Muscle layer of colon (tissue), 2 donors: ENCODE data around the gene SPSB1.
"Not testable (repeated sequence)": the region's sequence is repeated elsewhere in the genome, so short reads cannot be mapped to it uniquely, and the experiment has no call there.

ENCODE experiments used
- H3K27ac ChIP-seq: one replicate; pipeline ENCODE4 v1.7.0; 2013; ENCODE audit warnings: low read depth, mild to moderate bottlenecking, low read length, moderate library complexity
- H3K27me3 ChIP-seq, 2 donors: one replicate each; pipeline ENCODE4 v1.7.0; 2013; ENCODE audit warnings: low read length in 2 of 2, mild to moderate bottlenecking in 2 of 2; ENCODE audit not compliant: insufficient read depth in 2 of 2, control insufficient read depth in 1 of 2
- H3K36me3 ChIP-seq: one replicate; pipeline ENCODE4 v1.7.0; 2013; ENCODE audit warnings: mild to moderate bottlenecking, low read length; ENCODE audit not compliant: insufficient read depth
- H3K4me1 ChIP-seq: one replicate; pipeline ENCODE4 v1.7.0; 2013; ENCODE audit warnings: mild to moderate bottlenecking, low read length; ENCODE audit not compliant: insufficient read depth
- H3K4me3 ChIP-seq, 2 donors: one replicate each; pipeline ENCODE4 v1.7.0; 2013; ENCODE audit warnings: low read length in 2 of 2, low read depth in 1 of 2, mild to moderate bottlenecking in 1 of 2, moderate library complexity in 1 of 2
- H3K9ac ChIP-seq: one replicate; pipeline ENCODE4 v1.7.0; 2013; ENCODE audit warnings: low read length
- H3K9me3 ChIP-seq: one replicate; pipeline ENCODE4 v1.7.0; 2013; ENCODE audit warnings: mild to moderate bottlenecking, low read length
- donor health status: abdominal sarcoma.
- donor health status: Adenocarcinoma of cecum.

The SPSB1 gene

DNA sequence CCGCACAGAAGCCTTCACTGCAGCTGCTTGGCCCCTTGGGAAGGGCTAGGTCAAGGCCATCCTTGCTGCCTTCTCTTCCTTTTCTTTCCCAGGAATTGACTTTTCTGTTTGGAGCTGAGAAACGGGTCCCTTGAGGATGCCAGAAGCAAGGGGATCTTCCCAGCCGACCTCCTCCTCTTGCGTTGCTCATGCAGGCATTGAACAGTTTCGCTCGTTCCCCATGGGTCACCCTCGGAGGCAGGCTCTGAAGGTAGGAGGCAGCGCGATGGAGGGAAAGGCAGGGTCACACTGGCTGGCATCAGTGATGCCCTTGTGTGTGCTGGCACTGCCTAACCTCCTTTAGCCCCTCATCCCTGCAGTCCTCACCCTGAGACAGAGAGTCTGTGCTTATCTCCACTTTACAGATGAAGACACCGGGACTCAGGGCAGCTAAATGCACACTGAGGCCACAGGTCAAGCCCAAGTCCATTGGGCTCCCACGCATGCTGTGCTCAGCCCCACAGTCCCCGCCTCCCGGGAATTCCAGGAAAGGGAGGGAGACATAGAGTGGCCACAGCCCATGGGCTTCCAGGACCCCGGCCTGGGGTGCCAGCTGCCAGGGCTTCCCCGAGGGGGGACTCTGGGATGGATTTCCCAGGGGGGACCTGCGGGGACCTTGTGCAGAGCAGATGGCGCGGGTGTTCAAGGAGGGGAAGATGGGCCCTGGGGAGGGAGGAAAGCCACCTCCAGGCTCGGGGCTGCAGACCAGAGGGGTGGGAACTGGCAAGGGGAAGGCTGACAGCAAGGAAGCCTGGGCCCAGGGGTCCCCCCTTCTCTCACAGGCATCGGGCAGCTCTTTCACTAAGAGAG lies 90.2 kb downstream of the SPSB1 start:
- no peak overlapping the region for H3K27ac ChIP-seq
- H3K27me3 ChIP-seq, result no peaks in the 10 kb centered on the region
- H3K4me1 ChIP-seq, result peaks cover 22% of the 10 kb centered on the region
- no peak overlapping the region for H3K9ac ChIP-seq
- H3K4me3 ChIP-seq, result no peak overlapping the region
- H3K36me3 ChIP-seq, result no peaks in the 10 kb centered on the region
- H3K9me3 ChIP-seq, result no peaks in the 10 kb centered on the region

DNA sequence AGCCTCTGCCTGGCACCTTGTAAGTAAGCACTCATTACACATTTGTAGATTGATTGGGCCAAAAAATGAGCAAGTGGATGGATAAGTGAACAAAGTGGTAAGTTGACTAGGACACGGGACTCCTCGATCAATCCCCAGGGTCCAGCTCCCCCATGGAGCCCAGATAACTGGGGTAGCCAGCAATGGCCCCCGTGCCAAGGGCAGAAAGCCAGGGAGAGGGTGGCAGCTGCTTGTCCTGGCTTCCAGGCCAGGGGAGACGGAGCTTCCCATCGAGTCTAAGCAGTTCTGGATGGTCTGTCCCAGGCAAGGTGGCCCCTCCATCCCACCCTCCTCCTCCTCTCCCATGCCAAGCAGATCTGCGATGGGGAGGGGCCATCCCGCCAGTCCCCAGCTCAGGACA lies 91.4 kb downstream of the SPSB1 start:
- Histone ChIP-seq H3K9ac (no peak overlapping the region), H3K36me3 (no peaks in the 10 kb centered on the region), H3K27me3 (no peaks in the 10 kb centered on the region), H3K27ac (peak overlapping the region; percentile 61), H3K4me3 (no peak overlapping the region), H3K4me1 (peaks cover 31% of the 10 kb centered on the region), H3K9me3 (no peaks in the 10 kb centered on the region)

DNA sequence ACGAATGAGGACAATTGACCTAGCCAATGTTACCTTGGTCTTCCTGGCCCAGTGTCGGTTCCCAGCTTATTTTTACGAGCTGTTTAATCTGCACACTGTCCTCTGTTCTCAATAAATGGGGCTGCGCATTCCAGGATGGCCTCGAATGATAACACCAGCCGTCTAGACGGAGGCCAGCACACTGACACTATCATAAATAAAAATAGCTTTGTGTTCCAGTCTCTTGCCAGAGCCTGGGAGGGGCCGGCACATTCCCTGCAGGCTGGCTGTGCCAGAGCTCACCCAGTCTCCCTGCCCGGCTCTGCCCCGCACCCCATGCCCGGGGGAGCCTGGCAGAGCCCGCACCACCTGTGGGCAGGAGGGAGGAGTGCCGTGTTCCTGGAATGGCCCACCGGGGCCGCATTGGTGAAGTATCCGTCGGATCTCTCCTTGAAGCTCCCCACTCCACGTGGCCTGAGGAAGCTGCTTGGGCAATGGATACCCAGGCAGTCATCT lies 92.1 kb downstream of the SPSB1 start:
- H3K4me1 ChIP-seq, result peaks cover 31% of the 10 kb centered on the region
- H3K27me3 ChIP-seq, result no peaks in the 10 kb centered on the region
- H3K27ac ChIP-seq, result peak overlapping the region; percentile 61
- H3K9ac ChIP-seq, result no peak overlapping the region
- H3K36me3 ChIP-seq, result no peaks in the 10 kb centered on the region
- H3K9me3 ChIP-seq, result no peaks in the 10 kb centered on the region
- no peak overlapping the region for H3K4me3 ChIP-seq

DNA sequence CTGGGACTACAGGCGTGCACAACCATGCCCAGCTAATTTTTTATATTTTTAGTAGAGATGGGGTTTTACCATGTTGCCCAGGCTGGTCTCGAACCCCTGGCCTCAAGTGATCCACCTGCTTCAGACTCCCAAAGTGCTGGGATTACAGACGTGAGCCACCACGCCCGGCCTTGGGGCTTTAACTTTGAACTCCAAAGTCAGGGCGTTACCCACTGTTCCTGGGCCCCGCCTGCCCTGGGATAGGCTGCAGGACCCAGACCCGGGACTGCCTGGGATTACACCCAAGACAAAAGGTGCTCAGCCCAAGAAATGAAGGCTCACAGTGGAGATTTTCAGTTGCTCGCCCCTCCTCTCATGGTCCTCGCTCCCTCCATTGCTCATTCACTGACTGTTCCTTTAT lies 92.7 kb downstream of the SPSB1 start:
- not testable (repeated sequence) for H3K4me3 ChIP-seq, H3K9ac ChIP-seq, H3K27me3 ChIP-seq, H3K9me3 ChIP-seq, H3K36me3 ChIP-seq, H3K27ac ChIP-seq
- H3K4me1 ChIP-seq, result peaks cover 31% of the 10 kb centered on the region

DNA sequence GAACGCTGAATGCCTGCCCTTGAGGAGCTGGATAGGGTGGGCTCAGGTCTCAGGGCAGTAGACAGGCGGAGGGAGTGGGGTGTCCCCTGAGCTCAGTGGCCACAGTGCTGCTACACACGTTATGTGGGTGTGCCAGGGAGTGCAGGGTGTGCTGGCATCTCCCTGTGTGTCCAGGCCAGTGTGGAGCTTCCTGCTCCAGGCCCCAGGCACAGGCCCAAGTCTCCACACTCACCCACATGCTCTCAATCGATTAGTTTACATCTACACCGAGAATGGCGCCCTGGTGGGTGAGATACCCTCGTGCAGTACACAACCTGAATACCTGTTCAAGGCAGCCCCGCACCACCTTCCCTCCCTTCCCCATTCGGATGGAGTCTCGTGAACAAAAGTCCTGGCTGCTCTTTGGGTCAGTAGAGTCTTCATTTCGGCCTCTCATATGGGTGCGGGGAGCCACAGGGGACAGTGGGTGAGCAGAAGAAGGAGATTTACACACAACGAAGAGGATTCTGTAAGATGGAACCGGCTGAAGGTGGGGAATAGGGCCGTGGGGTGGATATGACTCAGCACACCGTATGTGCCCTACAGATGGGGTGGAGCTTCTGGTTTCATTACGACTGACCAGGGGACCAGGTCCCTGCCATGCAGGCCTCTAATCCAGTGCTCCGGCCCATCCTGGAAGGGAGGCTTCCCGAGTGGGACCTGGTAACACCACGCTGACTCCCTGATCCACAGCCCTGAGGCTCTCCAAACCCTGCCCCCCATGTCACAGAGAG lies 93.3 kb downstream of the SPSB1 start:
- Histone ChIP-seq H3K9me3 (no peaks in the 10 kb centered on the region), H3K9ac (no peak overlapping the region), H3K27me3 (no peaks in the 10 kb centered on the region), H3K27ac (no peak overlapping the region), H3K4me3 (no peak overlapping the region), H3K36me3 (no peaks in the 10 kb centered on the region), H3K4me1 (peaks cover 31% of the 10 kb centered on the region)

DNA sequence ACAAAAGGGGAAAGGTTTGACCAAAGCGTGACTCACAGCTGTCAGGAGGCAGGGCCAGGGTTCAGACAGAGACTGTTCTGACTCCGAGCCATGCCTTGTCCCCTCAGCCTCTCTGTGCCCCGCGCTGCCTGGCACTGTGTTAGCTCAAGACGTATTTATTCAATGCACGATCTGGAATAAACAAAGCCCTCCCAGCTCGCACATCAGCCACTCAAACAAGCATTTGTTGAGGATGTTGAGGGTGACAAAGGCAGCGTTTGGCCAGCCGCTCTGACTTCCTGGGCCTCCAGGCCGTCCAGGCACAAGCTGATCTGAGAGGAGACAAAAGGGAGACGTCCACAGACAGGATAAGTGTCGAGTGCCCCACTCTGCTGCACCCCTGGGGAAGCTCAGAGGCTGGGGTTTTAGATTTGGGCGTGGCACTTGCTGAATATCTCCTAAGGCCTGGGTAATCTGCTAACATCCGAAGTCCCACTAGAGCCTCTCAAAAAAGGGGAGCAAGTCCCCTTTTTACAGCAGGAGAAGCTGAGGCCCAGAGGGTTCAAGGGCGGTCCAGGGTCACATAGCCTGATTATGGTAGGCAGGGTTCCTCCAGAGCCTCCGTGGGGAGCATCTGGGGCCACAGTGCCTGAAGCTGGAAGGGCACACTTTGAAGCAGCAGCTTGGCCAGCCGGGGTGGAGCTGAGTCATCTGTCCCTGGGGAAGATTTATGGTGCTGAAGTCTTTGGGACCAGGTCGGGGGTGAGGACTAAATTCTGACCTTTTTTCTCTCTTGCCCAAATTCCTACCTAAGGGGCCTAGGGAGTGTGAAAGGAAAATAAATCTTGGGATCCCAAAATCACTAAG lies 95.9 kb downstream of the SPSB1 start:
- H3K4me1 ChIP-seq, result peaks cover 31% of the 10 kb centered on the region
- H3K9me3 ChIP-seq, result no peaks in the 10 kb centered on the region
- no peaks in the 10 kb centered on the region for H3K36me3 ChIP-seq
- H3K4me3 ChIP-seq, result no peak overlapping the region
- H3K27me3 ChIP-seq, result no peaks in the 10 kb centered on the region
- no peak overlapping the region for H3K27ac ChIP-seq
- H3K9ac ChIP-seq, result no peak overlapping the region

DNA sequence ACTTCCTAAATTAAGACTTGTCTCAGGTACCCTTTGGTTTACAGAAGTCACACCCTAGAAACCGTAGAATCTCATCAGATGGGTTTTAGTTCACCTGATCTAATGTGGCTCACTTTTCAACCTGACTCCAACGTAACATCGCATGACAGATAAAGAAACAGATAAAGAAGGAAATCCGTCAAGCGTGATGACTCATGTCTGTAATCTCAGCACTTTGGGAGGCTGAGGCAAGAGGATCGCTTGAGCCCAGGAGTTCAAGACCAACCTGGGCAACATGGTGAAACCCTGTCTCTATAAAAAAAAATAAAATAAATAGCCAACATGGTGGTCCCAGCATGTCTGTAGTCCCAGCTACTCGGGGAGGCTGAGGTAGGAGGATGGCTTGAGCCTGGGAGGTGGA lies 97.3 kb downstream of the SPSB1 start:
- Histone ChIP-seq H3K4me1 (peaks cover 19% of the 10 kb centered on the region), H3K9ac (no peak overlapping the region), H3K9me3 (no peaks in the 10 kb centered on the region), H3K27ac (no peak overlapping the region), H3K27me3 (no peaks in the 10 kb centered on the region), H3K4me3 (no peak overlapping the region), H3K36me3 (no peaks in the 10 kb centered on the region)

DNA sequence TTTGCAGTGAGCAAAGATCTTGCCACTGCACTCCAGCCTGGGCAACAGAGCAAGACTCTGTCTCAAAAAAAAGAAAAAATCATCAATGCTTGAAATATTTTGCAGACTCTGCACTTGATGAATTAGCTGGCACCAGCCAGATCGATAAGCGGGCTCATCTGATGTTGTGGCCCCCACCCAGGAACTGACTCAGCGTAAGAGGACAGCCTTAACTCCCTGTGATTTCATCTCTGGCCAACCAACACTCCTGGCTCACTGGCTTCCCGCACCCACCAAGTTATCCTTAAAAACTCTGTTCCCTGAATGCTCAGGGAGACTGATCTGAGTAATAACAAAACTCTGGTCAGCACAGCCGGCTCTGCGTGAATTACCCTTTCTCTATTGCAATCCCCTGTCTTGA lies 98.9 kb downstream of the SPSB1 start:
- no peak overlapping the region for H3K9ac ChIP-seq
- H3K27me3 ChIP-seq, result no peaks in the 10 kb centered on the region
- no peaks in the 10 kb centered on the region for H3K9me3 ChIP-seq
- peaks cover 9% of the 10 kb centered on the region for H3K4me1 ChIP-seq
- no peak overlapping the region for H3K27ac ChIP-seq
- no peaks in the 10 kb centered on the region for H3K36me3 ChIP-seq
- H3K4me3 ChIP-seq, result no peak overlapping the region

DNA sequence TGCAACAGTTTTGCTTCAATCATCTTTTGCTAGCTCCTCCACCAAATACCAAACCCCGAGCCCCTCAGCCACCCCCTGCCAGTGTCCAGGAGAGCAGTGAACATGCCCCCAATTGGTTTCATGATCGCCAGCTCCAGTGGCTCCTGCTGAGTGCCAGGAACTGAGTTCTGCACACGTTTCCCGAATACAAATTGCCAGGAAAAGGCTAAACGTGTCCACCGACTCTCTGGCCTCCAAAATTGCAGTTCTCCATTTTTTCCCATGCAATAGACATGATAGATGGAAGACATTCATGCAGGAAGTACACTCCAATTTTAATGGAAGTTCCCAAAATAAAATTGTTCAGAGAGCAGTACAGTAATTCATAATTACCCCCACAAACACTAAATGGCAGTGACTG lies 101.3 kb downstream of the SPSB1 start:
- Histone ChIP-seq H3K27ac (no peak overlapping the region), H3K9me3 (no peaks in the 10 kb centered on the region), H3K27me3 (no peaks in the 10 kb centered on the region), H3K9ac (no peak overlapping the region), H3K4me3 (no peak overlapping the region), H3K4me1 (no peaks in the 10 kb centered on the region), H3K36me3 (no peaks in the 10 kb centered on the region)

DNA sequence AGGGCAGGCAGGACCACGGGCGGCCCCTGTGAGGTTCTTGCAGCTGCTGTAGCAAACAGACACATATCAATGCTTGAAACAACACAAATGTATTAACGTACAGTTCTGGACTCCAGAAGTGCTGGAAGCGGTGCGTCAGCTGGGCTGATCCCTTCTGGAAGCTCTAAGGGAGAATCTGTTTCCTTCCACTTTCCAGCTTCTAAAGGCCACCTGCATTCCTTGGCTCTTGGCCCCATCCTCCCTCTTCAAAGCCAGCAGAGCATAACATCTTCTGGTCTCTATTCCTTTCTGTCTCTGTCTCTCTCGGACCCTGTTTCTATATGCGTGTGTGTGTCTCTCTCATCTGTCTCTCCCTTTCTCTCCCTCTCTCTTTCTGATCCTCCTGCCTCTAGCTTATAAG lies 102.3 kb downstream of the SPSB1 start:
- no peak overlapping the region for H3K27ac ChIP-seq
- no peaks in the 10 kb centered on the region for H3K36me3 ChIP-seq
- no peak overlapping the region for H3K9ac ChIP-seq
- no peak overlapping the region for H3K4me3 ChIP-seq
- no peaks in the 10 kb centered on the region for H3K27me3 ChIP-seq
- H3K9me3 ChIP-seq, result no peaks in the 10 kb centered on the region
- H3K4me1 ChIP-seq, result peaks cover 4% of the 10 kb centered on the region

DNA sequence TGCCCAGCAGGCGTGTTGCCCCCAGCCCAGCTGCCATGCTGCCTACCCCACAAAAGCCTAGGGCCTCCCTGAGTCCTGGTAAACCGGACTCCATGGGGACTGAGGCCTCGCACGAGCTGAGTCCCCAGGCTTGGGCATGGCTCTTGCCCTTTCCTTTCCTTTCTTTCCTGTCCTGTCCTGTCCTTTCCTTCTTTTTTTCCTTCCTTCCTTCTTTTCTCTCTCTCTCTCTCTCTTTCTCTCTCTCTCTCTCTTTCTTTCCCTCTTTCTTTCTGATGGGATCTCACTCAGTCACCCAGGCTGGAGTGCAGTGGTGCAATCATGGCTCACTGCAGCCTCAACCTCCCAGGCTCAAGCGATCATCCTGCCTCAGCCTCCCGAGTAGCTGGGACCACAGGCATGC lies 104.4 kb downstream of the SPSB1 start:
- H3K9ac ChIP-seq, result no peak overlapping the region
- H3K9me3 ChIP-seq, result no peaks in the 10 kb centered on the region
- H3K27me3 ChIP-seq, result no peaks in the 10 kb centered on the region
- no peak overlapping the region for H3K4me3 ChIP-seq
- no peak overlapping the region for H3K27ac ChIP-seq
- H3K36me3 ChIP-seq, result no peaks in the 10 kb centered on the region
- peaks cover 10% of the 10 kb centered on the region for H3K4me1 ChIP-seq
